Measurements from ENCODE around the gene CDH18.

- TF ChIP-seq CTCF (conservative IDR thresholded peaks at IDR 0.05; ENCODE audit: low read length), result no peak
- TF ChIP-seq EZH2phosphoT487 (IDR thresholded peaks at IDR 0.05; ENCODE audit: borderline replicate concordance, low read depth, low read length), result no peak
Observed at GRCh38 chr5:19719109-19719508, 268.9 kb downstream of the CDH18 start.
